GM23338 (cell line): ENCODE results near the gene KLHL12. TPM values are rescaled to one million over a fixed set of nuclear protein-coding genes. Genes with fewer than 3 reads are reported as not detected.

ENCODE experiments used
- ATAC-seq: fragments of 200-7000 bp; cut with Tn5 transposase; 3 replicates; pipeline ENCODE4 v1.9.1; 2020
- DNase-seq: peaks from one replicate; pipeline ENCODE4 v3.0.0-alpha.2; 2015; ENCODE audit warnings: low spot score
- H2AFZ ChIP-seq: fragments of 200-600 bp; sonication (generic); 2 replicates; pipeline ENCODE4 v1.8.0; 2016; ENCODE audit warnings: antibody characterized with exemption, mild to moderate bottlenecking, moderate library complexity
- H3F3A ChIP-seq: fragments of 200-600 bp; sonication (generic); replicated peaks from 2 replicates; pipeline ENCODE4 v1.8.0; 2017; ENCODE audit warnings: antibody characterized with exemption, mixed run types, low read depth
- H3K27ac ChIP-seq: fragments of 200-600 bp; sonication (generic); 2 replicates; pipeline ENCODE4 v1.6.1; 2016; ENCODE audit warnings: low read depth
- H3K27me3 ChIP-seq: fragments of 200-600 bp; sonication (generic); 2 replicates; pipeline ENCODE4 v1.8.0; 2016; ENCODE audit warnings: mild to moderate bottlenecking, mixed run types, moderate library complexity; ENCODE audit not compliant: insufficient read depth
- H3K36me3 ChIP-seq: fragments of 200-600 bp; sonication (generic); 2 replicates; pipeline ENCODE4 v1.8.0; 2016; ENCODE audit warnings: mild to moderate bottlenecking; ENCODE audit not compliant: insufficient read depth
- H3K4me1 ChIP-seq: fragments of 200-600 bp; sonication (generic); 2 replicates; pipeline ENCODE4 v1.8.0; 2016; ENCODE audit warnings: mild to moderate bottlenecking, moderate library complexity; ENCODE audit not compliant: insufficient read depth
- H3K4me2 ChIP-seq: fragments of 200-600 bp; sonication (generic); 2 replicates; pipeline ENCODE4 v1.7.1; 2017; ENCODE audit warnings: mixed run types
- H3K4me3 ChIP-seq: fragments of 200-600 bp; sonication (generic); 2 replicates; pipeline ENCODE4 v1.6.1; 2016; ENCODE audit warnings: mixed run types
- H3K79me2 ChIP-seq: fragments of 200-600 bp; sonication (generic); replicated peaks from 2 replicates; pipeline ENCODE4 v1.8.0; 2017; ENCODE audit warnings: mild to moderate bottlenecking; ENCODE audit not compliant: insufficient read depth
- H3K9me2 ChIP-seq: fragments of 200-600 bp; sonication (generic); 2 replicates; pipeline ENCODE4 v1.8.0; 2017; ENCODE audit not compliant: insufficient read depth
- H4K20me1 ChIP-seq: fragments of 200-600 bp; sonication (generic); replicated peaks from 2 replicates; pipeline ENCODE4 v1.8.0; 2017; ENCODE audit warnings: mild to moderate bottlenecking; ENCODE audit not compliant: insufficient read depth
- H3K27ac Mint-ChIP-seq: 2 replicates; pipeline ENCODE4 v1.8.0; 2020; ENCODE audit warnings: inconsistent platforms, mild to moderate bottlenecking, moderate library complexity, mixed read lengths
- H3K27me3 Mint-ChIP-seq: 3 replicates; pipeline ENCODE4 v1.8.0; 2022; ENCODE audit warnings: low read depth, mild to moderate bottlenecking, moderate library complexity, mixed read lengths, inconsistent platforms; ENCODE audit not compliant: insufficient read depth, poor library complexity
- H3K36me3 Mint-ChIP-seq: 3 replicates; pipeline ENCODE4 v1.8.0; 2021; ENCODE audit warnings: low read depth, mild to moderate bottlenecking, inconsistent platforms, moderate library complexity, mixed read lengths
- H3K4me1 Mint-ChIP-seq: 3 replicates; pipeline ENCODE4 v1.8.0; 2020; ENCODE audit warnings: mild to moderate bottlenecking, inconsistent platforms, mixed read lengths
- H3K4me3 Mint-ChIP-seq: 3 replicates; pipeline ENCODE4 v1.8.0; 2021; ENCODE audit warnings: moderate library complexity, mild to moderate bottlenecking, inconsistent platforms, mixed read lengths
- H3K9me3 Mint-ChIP-seq: 3 replicates; pipeline ENCODE4 v1.8.0; 2020; ENCODE audit warnings: moderate library complexity, mild to moderate bottlenecking, inconsistent platforms, mixed read lengths
- CREB1 ChIP-seq: fragments of 250-450 bp; sonication (Bioruptor Pico); IDR thresholded peaks from 2 replicates; pipeline ENCODE4 v1.5.0; 2020; ENCODE audit warnings: low read depth, mild to moderate bottlenecking, moderate library complexity
- CTCF ChIP-seq, 2 experiments: fragments of 200-600 bp in 1 of 2; sonication (generic) in 1 of 2; conservative IDR thresholded peaks; 2 replicates each; pipeline versions ENCODE4 v1.5.1 to v1.6.1; 2016 to 2017; ENCODE audit warnings: antibody characterized with exemption in 2 of 2, low read depth in 2 of 2, mild to moderate bottlenecking in 2 of 2, moderate library complexity in 1 of 2
- ETS1 ChIP-seq: IDR thresholded peaks from 2 replicates; pipeline ENCODE4 v1.6.1; 2016; ENCODE audit warnings: antibody characterized with exemption
- EZH2 ChIP-seq: fragments of 200-600 bp; sonication (generic); IDR thresholded peaks from one replicate; pipeline ENCODE4 v1.8.0; 2017; ENCODE audit warnings: antibody characterized with exemption, mild to moderate bottlenecking, low read depth; ENCODE audit not compliant: unreplicated experiment
- EZH2phosphoT487 ChIP-seq: fragments of 200-600 bp; sonication (generic); IDR thresholded peaks from one replicate; pipeline ENCODE4 v1.8.1; 2018; ENCODE audit warnings: antibody characterized with exemption; ENCODE audit not compliant: unreplicated experiment
- JUNB ChIP-seq: IDR thresholded peaks from one replicate; pipeline ENCODE4 v1.6.1; 2016; ENCODE audit warnings: antibody characterized with exemption; ENCODE audit not compliant: unreplicated experiment
- NANOG ChIP-seq: IDR thresholded peaks from 2 replicates; pipeline ENCODE4 v1.6.1; 2016; ENCODE audit warnings: antibody characterized with exemption, borderline replicate concordance
- POLR2AphosphoS5 ChIP-seq: IDR thresholded peaks from 2 replicates; pipeline ENCODE4 v1.6.1; 2016; ENCODE audit warnings: antibody characterized with exemption, low read depth
- REST ChIP-seq: IDR thresholded peaks from one replicate; pipeline ENCODE4 v1.6.1; 2018; ENCODE audit warnings: antibody characterized with exemption; ENCODE audit not compliant: unreplicated experiment
- ZNF114 ChIP-seq: fragments of 250-450 bp; sonication (Bioruptor Pico); IDR thresholded peaks from 2 replicates; pipeline ENCODE4 v1.5.0; 2020; ENCODE audit warnings: mild to moderate bottlenecking, moderate library complexity
- ZNF331 ChIP-seq: fragments of 250-450 bp; sonication (Bioruptor Pico); IDR thresholded peaks from 2 replicates; pipeline ENCODE4 v1.5.0; 2020; ENCODE audit warnings: low read depth, mild to moderate bottlenecking, moderate library complexity
- ZNF462 ChIP-seq: fragments of 250-450 bp; sonication (Bioruptor Pico); IDR thresholded peaks from 2 replicates; pipeline ENCODE4 v1.5.0; 2020; ENCODE audit warnings: mild to moderate bottlenecking, moderate library complexity
- polyA plus RNA-seq: library from polyadenylated mRNA; unstranded; fragments of >200 nt; fragmentation: Nextera tagmentation; extraction: Ambion mirVana; gene quantifications from 2 replicates; pipeline ENCODE4 v1.2.1, GENCODE V29; 2016
- total RNA-seq: library from RNA; depleted of rRNA; stranded (reverse); fragments of >200 nt; shearing (Covaris generic); gene quantifications from 2 replicates; pipeline ENCODE4 v1.2.3, GENCODE V29; 2014

The KLHL12 gene
- total and polyA plus RNA-seq, 2 experiments from 2014 or later = 14.6 to 27.5 TPM

GRCh38 chr1:202858331-202858730, 68.7 kb downstream of the KLHL12 start:
- DNase-seq (no peak), ATAC-seq (no peak)
- Histone ChIP-seq H3K27me3 (no peaks in the 10 kb centered on the region), H3K36me3 (peaks cover 15% of the 10 kb centered on the region; the same call in 1 of the 2 replicates), H3K9me2 (no peaks in the 10 kb centered on the region), H3K4me3 (no peak overlapping the region), H2AFZ (no peak overlapping the region), H3K79me2 (peaks cover 27% of the 10 kb centered on the region), H4K20me1 (peaks cover 9% of the 10 kb centered on the region), H3F3A (peaks cover 10% of the 10 kb centered on the region), H3K4me1 (peaks cover 22% of the 10 kb centered on the region), H3K4me2 (no peak overlapping the region), H3K27ac (no peak overlapping the region; the same call in 1 of the 2 replicates)
- H3K36me3 Mint-ChIP-seq = peaks cover 38% of the 10 kb centered on the region
- no peak for TF ChIP-seq ETS1
- no peak for TF ChIP-seq ZNF331 (CRISPR knock-in tag)
- no peak for TF ChIP-seq EZH2phosphoT487
- no peak for TF ChIP-seq NANOG
- TF ChIP-seq ZNF462 (CRISPR knock-in tag) = no peak
- TF ChIP-seq EZH2 = no peak
- TF ChIP-seq JUNB = no peak
- TF ChIP-seq POLR2AphosphoS5 = no peak
- no peak for TF ChIP-seq CTCF (conservative IDR thresholded peaks at IDR 0.05; ENCODE audit: low read depth in 2 of 2)
- no peak for TF ChIP-seq CREB1 (CRISPR knock-in tag)
- TF ChIP-seq ZNF114 = no peak
- TF ChIP-seq REST = no peak
- peaks cover 16% of the 10 kb centered on the region for H3K27me3 Mint-ChIP-seq
- no peaks in the 10 kb centered on the region for H3K9me3 Mint-ChIP-seq
- H3K4me1 Mint-ChIP-seq = peaks cover 16% of the 10 kb centered on the region
- no peak overlapping the region for H3K27ac Mint-ChIP-seq
- H3K4me3 Mint-ChIP-seq = no peak overlapping the region
